Retinal pigment epithelial cell (primary cell): ENCODE results near the gene ZNF423.

Experiments
- DNase-seq: peaks from one replicate; pipeline ENCODE4 v3.0.0-alpha.2; 2010; ENCODE audit warnings: low read depth
- H3K4me3 ChIP-seq: 2 replicates; pipeline ENCODE4 v1.5.1; 2011; ENCODE audit warnings: mild to moderate bottlenecking, low read length, control low read depth, moderate library complexity
- CTCF ChIP-seq: conservative IDR thresholded peaks from 2 replicates; pipeline ENCODE4 v1.5.1; 2011; ENCODE audit warnings: low read depth, low read length, control low read depth, inconsistent platforms

The ZNF423 gene

GRCh38 chr16:49464877-49465504 is 390.9 kb downstream of the ZNF423 start:
- H3K4me3 ChIP-seq, result no peak overlapping the region
- no peak for DNase-seq
- TF ChIP-seq CTCF, result peak; percentile 17

- no peak overlapping the region for H3K4me3 ChIP-seq
- TF ChIP-seq CTCF, result no peak
- no peak for DNase-seq
Observed at GRCh38 chr16:49464093-49464492, 391.8 kb downstream of the ZNF423 start.

- DNase-seq, result no peak
- no peak for TF ChIP-seq CTCF
- H3K4me3 ChIP-seq, result no peak overlapping the region
Observed at GRCh38 chr16:49463529-49463928, 392.4 kb downstream of the ZNF423 start.

GRCh38 chr16:49462989-49463371 is 392.9 kb downstream of the ZNF423 start:
- TF ChIP-seq CTCF, result no peak
- no peak overlapping the region for H3K4me3 ChIP-seq
- DNase-seq, result no peak

GRCh38 chr16:49462362-49462988 is 393.4 kb downstream of the ZNF423 start:
- no peak for TF ChIP-seq CTCF
- no peak for DNase-seq
- no peak overlapping the region for H3K4me3 ChIP-seq

- TF ChIP-seq CTCF, result no peak
- no peak for DNase-seq
Observed at GRCh38 chr16:49461517-49461951, 394.4 kb downstream of the ZNF423 start.

More at GRCh38 chr16:49461517-49461951, 394.4 kb downstream of the ZNF423 start:
- H3K4me3 ChIP-seq, result no peak overlapping the region
